Measurements from ENCODE around the gene CDC42BPB.

Gene CDC42BPB

DNA sequence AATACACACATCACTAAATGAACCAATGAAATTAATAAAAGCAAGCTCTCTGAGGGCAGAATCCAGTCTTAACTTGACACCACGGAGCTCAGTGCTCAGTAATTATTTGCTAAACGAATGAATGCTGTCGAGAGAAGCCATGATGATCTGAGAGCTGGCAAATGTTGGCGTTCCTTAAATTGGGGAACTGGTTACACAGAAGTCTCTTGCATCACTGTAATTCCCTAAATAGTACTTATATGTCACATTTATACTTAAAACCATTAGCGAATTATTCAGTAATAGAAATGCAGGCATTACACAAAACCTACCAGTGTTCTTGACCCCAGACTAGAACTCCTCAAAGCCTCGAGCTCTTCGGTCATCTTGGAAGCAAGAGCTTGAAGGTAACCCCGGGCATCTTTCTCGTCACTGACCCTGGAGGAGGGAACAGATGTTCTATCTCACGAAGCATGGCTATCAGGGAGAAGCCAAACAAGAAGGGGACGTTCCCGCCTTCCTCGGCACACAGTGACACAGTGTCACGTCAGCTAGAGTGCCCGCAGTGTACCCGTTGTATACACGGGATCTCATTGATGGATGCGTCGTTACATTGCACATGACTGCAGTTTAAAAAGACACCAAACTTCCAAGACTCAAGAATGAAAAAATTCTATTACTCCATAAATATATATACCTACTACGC lies 91.2 kb downstream of the CDC42BPB start:
- no peak for DNase-seq (ENCODE audit: low read depth)

DNA sequence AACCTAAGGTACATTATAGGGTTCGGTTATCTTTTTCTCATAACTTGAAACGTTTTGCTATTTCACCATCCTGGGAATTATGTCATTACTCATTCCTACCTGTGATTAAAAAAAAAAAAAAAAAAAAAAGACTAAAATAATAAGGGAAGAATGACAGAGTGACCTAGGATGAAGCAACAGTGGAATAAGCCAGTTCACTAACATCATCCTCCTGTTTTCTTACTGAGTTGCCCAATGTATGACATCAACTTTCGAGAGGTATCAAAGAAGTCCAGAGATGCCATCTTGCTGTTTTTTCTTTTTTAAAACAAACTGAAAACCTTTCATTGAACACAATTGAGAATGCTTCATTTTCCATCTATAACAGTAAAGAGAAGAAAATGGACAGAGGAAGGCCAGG lies 92.1 kb downstream of the CDC42BPB start:
- DNase-seq (ENCODE audit: low read depth) = no peak

DNA sequence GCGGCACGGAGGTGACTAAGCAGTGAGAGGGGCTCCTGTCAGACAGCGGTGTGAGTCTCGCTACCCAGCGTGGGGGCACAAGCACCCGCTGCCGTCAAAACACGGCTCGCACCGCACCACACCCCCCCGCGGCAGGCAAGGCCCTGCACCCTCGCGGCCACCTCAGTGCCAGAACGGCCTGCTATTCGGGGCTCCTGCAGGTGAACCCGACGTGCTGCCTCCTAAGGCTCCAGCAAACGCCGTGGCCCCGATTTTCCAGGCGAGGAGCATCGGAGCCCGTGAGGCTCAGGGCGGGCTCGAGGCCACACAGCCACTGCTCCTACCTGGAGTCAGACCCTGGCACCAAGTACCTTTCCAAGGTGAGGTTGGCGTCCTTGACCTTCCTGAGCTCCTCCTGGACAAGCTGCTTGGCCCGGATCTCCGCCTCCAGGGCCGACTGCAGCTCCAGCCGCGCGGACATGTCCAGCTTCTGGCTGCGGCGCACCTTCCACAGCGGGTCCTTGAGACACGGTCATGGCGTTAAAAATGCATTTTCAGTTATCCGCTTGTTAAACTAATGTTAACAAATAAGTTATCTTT lies 93.1 kb downstream of the CDC42BPB start:
- no peak for DNase-seq (ENCODE audit: low read depth)

DNA sequence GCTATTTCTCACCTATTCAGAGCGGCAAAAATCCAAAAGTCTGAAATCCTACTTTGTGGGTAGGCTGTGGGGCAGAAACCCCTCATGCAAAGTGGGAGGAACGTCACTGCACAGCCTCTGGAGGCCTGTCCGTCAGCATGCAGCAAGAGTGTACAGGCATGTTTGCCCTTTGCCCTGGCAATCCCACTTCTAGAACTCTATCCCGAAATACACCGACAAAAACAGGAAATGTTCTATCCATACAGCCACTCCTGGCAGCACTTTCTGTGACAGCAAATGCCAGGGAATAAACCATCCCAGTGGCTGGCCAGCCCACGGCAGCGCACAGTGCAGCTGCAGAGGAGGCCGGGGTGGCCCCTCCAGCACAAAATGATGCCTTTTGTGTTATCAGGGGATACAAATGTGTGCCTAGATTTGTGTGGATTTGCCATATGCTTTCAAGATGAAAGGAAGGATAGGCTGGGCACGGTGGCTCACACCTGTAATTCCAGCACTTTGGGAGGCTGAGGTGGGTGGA lies 95.2 kb downstream of the CDC42BPB start:
- DNase-seq (ENCODE audit: low read depth) = no peak

DNA sequence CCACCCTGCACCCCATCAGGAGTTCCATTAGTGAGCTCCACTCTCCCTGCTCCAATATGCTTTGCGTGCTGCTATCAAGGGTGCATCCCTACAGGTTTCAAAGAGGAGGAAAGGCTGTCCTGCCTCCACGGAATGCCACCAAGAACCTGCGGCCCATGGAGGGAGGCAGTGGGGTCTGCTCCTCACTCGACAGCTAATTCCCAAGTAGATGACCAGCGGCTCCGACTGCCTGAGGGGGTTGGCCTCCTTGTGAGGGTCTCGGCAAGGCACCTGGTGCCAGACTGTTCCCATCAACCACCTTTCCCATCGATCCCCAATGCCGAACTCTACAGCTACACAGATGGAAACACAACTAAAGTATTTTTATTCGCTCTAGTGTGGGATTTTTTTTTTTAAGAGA lies 98.9 kb downstream of the CDC42BPB start:
- DNase-seq (ENCODE audit: low read depth) = no peak

DNA sequence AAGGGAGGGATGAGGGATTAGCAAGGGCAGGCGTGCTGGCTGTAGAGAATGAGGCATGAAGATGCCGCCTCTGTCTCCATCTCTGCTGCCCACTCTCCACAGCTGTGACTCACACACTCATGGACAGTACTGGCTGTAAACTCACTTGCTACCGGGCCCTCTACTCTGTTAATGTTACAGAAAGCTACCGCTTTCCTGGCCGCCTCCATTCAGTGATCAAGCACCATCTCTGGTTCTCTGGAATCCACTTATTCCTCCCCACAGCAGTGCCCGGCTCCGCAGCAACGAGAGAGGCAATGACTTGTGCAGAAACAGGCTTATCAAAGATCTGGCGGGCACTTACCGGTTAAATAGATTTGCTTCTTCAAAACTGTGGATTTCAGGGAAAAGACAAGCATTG lies 100.1 kb downstream of the CDC42BPB start:
- no peak for DNase-seq (ENCODE audit: low read depth)

DNA sequence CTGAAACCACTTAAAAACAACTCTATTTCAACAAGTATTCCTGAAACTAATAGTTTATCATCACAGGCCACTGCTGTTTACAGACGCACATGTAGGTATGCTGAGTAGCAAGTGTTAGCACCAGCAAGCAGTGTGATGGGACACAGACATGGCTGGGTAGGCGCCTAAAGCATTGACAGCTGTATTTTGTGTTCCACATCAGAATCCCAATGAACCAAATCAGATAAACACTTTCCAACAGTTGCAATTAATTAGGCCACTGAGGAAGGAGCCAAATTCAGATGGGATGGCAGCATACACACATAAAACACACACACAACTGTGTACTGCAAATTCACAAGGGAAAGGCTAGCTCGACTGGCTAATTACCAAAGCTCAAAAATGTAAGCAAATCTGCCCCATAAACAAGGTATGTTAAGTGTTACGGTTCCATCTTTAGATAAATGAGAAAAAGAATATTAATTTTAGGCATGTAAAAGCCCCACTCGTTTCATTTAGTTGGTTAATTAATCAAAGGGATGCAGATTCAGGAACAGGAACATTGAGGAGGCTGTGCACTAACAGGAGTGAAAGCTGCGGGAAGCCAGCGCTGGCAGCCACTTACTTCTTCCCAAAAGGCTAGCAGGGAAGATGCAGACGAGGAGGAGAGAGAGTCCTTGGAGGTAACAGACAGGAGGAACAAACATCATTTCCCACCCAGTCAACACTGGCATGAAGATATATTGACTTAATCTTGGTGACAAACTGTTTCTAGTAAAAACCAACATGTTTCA lies 101.5 kb downstream of the CDC42BPB start:
- no peak for DNase-seq (ENCODE audit: low read depth)

DNA sequence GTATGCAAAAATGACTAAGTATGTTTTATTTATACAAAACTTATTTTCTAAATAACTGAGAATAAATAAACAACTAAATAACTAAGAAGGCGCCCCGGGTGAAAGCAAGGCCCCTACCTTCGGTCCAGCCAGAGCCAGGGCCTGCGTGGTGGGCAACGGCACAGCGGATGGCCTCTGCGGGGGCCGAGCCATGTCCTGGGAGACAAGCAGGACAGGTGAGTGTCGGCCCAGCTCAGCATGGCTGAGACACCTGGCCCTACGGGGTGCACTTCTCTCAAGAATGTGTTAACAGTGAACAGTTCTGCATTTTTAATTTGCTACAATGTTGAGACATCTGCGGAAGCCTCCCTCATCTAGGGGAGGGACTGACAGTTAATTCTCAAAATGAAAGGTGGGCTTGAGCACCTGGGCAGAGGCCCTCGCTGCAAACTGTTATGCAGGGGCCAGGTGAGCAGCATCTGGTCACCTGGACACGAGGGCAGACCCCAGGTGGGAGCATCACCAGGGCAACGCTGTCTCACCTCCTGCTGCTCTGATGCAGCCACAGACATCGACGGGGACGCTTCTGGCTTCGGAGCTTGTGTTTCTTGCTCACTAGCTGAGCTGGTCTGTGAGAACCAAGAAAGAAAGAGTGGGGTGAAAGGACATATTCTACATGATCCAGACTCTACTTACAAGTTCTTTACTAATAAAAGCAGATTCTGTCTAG lies 103.1 kb downstream of the CDC42BPB start:
- DNase-seq (ENCODE audit: low read depth) = no peak

DNA sequence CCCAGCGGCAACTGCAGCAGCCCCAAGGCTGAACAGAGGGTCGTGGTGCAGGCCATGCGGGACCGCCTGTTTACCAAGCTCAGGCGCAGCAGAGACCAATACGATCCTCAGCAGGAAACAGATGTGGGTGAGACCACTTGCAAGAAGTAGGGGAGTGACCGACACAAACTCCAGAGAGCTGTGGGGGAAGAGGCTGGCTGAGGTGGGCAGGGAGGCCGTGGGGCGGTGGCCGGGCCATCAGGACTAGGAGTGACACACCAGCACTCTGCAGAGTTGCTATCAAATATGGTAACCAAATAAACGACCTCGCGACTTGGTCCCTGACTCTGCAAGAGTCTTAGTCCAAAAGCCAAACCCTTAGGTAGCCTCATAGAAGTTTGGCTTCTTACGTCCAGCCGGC lies 104.2 kb downstream of the CDC42BPB start:
- DNase-seq (ENCODE audit: low read depth) = no peak

DNA sequence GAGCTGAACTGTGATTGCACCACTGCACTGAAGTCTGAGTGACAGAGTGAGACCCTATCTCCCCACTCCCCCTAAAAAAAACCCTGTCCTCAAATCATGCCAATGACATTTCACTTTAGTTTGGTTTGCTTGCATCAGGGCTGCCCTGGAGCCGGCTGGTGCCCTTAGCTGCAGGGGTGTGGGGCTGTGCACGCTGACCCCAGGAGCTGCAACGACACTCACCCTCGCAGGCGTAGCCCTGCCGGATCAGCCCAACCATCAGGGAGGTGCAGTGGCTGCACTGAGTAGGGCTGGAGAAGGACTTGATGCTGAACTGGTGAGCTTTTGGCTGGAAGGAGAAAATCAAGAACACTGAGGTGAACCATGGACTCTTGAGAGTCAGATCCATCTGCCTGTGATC lies 105.1 kb downstream of the CDC42BPB start:
- no peak for DNase-seq (ENCODE audit: low read depth)

DNA sequence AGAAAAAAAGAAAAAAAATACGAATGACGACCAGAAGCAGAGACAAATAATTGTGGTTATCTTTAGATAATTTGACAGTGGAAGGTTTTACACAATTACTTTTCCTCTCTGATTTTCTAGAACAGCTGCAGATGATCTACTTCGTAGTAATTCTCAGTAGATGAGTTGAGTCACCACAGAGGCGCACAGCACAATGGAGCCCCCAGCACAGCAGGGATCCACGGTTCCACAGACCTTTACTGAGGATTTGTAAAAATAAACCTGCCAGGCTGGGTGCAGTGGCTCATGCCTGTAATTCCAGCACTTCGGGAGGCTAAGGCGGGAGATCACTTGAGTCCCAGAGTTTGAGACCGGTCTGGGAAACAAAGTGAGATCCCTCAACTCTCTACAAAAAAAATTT lies 105.5 kb downstream of the CDC42BPB start:
- no peak for DNase-seq (ENCODE audit: low read depth)

DNA sequence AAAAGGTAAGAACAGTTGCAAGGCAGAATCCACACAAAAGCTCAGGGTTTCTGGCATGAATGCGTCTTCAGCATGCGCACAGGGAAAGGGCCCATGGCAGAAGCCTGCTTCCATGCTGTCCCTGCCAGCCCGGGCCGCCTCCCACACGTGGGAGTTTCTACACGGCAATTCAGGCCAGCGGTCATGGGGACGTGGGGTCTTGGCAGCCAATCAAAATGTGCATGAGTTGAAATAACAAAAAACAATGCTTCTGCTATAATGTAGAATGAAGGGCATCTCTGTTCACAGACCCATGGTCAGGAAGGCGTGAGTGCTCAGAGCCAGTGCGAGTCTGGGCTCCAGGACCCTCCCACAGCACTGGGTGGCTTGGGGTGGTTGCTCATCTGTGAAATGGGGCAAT lies 106.3 kb downstream of the CDC42BPB start:
- no peak for DNase-seq (ENCODE audit: low read depth)

DNA sequence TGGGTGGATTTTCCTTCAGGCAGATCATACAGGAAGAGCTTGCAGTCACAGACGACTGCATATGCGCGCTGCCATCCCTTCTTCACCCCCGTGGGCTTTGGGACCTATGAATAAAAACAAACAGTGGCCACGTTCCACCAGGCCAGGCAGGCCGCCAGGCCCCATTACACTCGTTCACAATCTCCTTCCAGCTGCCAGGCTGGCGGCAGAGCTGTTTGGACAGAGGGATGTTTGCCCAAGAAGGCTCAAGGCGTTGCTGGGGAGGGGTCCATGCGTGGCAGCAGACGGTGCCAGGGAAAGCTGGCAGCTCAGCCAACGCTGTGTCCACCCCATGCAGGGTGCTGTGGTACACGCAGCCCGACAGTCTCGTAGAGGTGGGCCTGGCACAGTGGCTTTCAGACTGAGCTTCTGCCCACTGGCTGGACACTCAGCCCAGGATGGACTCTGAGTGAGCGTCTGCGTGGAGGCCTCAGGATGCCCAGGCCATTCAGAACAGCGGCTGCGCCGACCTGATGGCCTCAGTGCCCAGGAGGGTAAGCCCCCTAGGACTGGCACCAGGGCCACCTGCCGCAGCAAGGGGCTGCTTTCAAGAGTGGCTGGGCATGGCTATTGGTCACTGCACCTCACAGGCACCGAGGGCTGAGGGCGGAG lies 107.4 kb downstream of the CDC42BPB start:
- no peak for DNase-seq (ENCODE audit: low read depth)

DNA sequence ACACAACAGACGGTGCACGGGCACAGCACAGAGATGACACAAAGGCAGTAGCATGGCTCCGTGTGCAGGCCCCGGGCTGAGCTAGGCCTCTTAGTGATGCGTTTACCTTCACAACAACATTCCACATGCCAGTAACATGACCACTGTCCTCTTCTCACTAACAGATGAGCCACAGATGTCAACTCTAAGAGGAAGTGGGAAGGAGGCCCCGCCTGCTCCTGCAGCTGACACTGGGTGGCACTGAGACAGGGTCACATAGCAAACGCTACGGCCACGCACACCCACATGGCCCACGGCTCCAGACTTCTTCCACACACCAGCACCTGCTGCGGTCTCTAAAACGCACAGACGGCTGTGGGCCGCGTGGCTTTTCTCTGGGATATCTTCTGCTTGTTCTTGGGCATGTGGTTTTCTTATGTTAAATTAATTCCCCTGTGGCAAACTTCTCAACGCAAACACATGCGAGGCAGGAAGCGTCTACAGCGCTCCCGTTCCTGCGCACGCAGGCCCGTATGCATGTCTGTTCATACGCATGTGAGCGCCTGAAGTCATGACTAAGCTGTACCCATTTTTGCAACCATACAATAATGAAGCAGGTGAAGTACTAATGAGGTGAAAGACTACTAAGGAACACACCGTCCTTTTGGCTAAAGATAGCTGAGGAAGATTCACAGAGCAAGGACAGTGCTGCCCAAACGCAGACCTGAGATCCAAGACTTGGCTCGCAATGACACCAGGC lies 108.1 kb downstream of the CDC42BPB start:
- DNase-seq (ENCODE audit: low read depth) = no peak

DNA sequence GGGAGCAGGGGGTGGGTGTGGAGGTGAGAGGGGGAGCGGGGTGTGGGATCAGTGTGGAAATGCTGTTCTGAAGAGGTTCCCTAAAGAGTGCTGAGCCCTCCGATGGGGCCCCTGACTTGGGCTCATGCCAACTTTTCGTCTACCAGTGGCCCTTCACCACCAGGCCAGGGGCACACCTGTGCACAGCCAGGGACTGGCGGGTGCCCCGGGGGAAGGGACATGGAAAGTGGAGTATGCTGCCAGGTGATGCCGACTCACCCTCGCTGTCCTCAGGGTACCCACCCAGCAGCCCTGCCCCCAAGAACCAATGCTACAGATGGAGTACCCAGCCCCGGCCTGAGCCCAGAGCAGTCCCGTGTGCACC lies 108.7 kb downstream of the CDC42BPB start:
- no peak for DNase-seq (ENCODE audit: low read depth)

DNA sequence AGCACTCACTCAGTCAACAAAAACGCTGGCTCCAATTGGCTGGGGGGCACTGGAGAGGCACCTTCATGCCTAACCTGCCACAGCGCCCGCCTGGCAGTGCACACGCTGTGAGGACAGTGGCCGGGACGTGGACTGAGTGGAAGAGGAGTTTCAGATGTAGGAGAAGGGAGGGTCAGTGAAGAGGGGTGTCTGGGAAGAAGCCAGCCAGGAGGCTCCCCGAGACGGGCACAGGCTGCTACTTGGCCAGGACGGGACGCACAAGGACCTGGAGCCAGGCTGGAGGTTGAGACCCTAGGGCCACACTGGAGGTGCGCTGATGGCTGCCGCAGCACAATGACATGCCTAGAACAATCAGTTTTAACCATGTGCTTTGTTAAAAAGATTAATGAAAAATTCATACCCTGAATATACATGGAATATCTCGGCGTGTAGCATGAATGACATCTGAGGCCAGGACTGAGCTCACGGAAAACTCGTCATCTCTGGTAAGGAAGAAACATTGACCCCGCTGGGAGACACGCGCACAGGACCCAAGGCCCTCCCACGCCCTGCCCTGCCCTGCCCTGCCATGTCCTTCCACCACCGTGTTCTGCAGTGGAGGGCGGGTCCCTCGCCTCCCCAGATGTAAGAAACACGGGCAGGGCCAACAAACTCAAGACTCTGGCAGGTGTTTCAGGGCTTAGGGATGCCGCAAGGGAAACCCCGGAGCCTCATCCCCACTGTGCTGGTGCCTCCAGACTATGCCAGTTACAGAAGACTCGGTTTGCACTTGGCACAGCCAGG lies 109.8 kb downstream of the CDC42BPB start:
- no peak for DNase-seq (ENCODE audit: low read depth)

DNA sequence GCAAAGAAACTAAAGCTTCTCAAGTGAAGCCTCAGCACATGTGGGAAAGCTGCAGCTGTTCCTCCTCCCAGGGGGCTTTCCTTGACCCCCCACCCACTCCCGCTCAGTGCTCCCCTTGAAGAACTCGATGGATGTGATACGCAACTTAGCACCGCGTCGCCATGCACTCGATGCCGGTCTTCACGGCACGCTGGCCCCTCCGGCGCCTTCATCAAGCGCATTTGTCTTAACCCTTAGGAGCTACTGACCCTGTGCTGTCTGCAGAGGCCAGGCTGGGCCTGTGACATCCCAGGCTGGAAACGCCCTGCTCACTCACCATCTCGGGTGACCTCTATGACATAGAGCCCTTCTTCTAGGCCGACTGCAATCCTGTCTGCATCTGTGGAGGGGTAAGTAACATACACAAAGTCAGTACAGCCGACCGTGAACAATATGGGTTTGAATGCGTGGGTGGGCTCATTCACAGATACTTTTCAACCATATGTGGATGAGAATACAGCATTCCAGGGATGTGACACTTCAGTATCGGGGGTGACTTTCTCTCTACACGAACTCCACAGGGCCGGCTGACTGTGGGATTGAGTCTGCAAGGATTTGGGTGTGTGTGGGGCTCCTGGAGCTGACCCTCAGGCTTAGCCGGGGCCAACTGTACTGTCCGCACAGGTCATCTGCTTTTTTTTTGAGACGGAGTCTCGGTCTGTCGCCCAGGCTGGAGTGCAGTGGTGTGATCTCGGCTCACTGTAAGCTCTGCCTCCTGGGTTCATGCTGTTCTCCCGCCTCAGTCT lies 111.8 kb downstream of the CDC42BPB start:
- DNase-seq (ENCODE audit: low read depth) = no peak

DNA sequence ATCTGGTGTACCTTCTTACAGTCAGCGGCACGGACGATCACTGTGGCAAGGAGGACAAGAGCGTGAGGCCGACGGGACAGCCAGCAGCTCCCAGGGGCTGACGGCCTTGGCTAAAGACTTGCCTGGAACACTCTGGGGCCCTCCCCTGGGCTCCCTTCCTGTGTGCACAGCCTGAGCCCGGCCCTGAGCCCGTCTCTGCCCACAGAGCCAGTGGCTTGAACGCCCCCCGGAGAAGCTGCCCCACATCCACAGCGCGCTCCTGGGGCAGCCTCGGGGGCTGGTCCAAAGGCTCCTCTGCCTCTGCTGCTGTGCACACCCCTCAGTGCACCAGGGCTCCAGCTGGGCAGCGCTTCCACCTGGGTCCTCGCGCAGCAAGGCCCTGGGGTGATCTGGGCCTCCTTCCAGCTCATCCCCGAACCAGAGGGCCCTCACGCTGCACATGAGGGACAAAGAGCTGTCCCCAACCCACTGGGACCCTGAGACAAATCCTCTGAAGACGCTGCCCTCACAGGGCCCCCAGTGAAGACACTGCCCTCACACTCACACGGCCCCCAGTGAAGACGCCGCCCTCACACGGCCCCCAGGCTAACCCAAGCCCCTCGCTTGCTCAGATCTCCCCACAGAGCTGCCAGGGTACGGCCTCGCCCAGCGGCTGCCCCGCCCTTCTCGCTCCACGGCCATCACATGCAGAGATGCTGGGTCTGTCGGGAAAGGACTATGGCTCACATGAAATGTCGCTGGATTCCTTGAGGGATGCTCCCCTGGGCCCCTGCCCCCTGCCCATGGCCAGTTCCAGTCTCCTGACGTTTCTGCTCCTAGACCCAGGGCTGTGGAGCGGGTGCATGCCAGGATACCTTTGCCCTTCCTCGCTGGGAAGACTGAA lies 112.7 kb downstream of the CDC42BPB start:
- no peak for DNase-seq (ENCODE audit: low read depth)

DNA sequence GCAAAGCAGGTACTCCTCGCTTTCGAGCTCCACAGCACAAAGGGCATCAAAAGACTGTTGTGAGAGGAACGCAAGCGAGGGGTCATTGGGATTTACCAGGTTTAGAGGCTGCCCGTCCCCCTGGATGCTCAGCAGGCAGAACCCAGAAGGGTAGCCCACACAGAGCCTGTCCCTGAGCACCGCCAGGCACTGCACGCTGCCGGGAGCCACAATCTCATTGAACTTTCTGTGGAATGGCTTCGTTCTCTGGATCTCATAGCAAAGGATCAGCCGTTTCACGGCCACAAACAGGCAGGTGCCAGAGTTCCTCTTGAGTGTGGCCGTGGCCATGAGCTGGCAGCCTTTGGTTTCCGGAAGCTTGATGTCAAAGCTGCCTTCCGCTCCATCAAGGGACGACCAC lies 113.4 kb downstream of the CDC42BPB start:
- no peak for DNase-seq (ENCODE audit: low read depth)
